HEK293 (cell line): ENCODE measurements around the gene UGT1A9.

Source experiments
- ATF2 ChIP-seq: fragments of 450-650 bp; formaldehyde crosslinking; IDR thresholded peaks from 2 replicates; pipeline ENCODE4 v1.5.1; 2016; ENCODE audit warnings: missing biosample characterization, missing genetic modification characterization, low read depth
- BCL11A ChIP-seq: fragments of 450-650 bp; formaldehyde crosslinking; IDR thresholded peaks from 2 replicates; pipeline ENCODE4 v1.5.1; 2016; ENCODE audit warnings: low read depth, missing biosample characterization, missing genetic modification characterization
- CTCF ChIP-seq: fragments of 450-650 bp; formaldehyde crosslinking; IDR thresholded peaks from 2 replicates; pipeline ENCODE4 v1.5.1; 2016; ENCODE audit warnings: missing biosample characterization, missing genetic modification characterization
- HOXA7 ChIP-seq: sonication (generic); formaldehyde crosslinking; IDR thresholded peaks from 2 replicates; pipeline ENCODE4 v1.8.1; 2022; ENCODE audit warnings: missing genetic modification reagents, borderline replicate concordance
- ZBTB44 ChIP-seq: fragments of 450-650 bp; IDR thresholded peaks from 2 replicates; pipeline ENCODE4 v1.5.1; 2018; ENCODE audit warnings: missing biosample characterization, mild to moderate bottlenecking, missing genetic modification characterization
- ZNF121 ChIP-seq: fragments of 450-650 bp; formaldehyde crosslinking; IDR thresholded peaks from 2 replicates; pipeline ENCODE4 v1.5.1; 2016; ENCODE audit warnings: missing biosample characterization, missing genetic modification characterization
- ZNF214 ChIP-seq: fragments of 450-650 bp; formaldehyde crosslinking; IDR thresholded peaks from 2 replicates; pipeline ENCODE4 v1.5.1; 2017; ENCODE audit warnings: missing biosample characterization, mild to moderate bottlenecking, missing genetic modification characterization, borderline replicate concordance
- ZNF660 ChIP-seq: fragments of 450-650 bp; IDR thresholded peaks from 2 replicates; pipeline ENCODE4 v1.5.1; 2018; ENCODE audit warnings: missing biosample characterization, mild to moderate bottlenecking, missing genetic modification characterization

- TF ChIP-seq ZNF660 (tag by site-specific recombination), result no peak
- TF ChIP-seq HOXA7 (CRISPR knock-in tag), result no peak
- TF ChIP-seq ZBTB44 (tag by site-specific recombination), result no peak
- TF ChIP-seq CTCF (tag by site-specific recombination), result no peak
- TF ChIP-seq BCL11A (tag by site-specific recombination), result no peak
- TF ChIP-seq ZNF214 (tag by site-specific recombination), result no peak
- no peak for TF ChIP-seq ATF2 (tag by site-specific recombination)
- no peak for TF ChIP-seq ZNF121 (tag by site-specific recombination)
Observed at GRCh38 chr2:233761040-233761769, 89.5 kb downstream of the UGT1A9 start.
